Measurements from ENCODE around the gene CD226.
"Not testable (repeated sequence)": the region's sequence is repeated elsewhere in the genome, so short reads cannot be mapped to it uniquely, and the experiment has no call there.

The CD226 gene

DNA sequence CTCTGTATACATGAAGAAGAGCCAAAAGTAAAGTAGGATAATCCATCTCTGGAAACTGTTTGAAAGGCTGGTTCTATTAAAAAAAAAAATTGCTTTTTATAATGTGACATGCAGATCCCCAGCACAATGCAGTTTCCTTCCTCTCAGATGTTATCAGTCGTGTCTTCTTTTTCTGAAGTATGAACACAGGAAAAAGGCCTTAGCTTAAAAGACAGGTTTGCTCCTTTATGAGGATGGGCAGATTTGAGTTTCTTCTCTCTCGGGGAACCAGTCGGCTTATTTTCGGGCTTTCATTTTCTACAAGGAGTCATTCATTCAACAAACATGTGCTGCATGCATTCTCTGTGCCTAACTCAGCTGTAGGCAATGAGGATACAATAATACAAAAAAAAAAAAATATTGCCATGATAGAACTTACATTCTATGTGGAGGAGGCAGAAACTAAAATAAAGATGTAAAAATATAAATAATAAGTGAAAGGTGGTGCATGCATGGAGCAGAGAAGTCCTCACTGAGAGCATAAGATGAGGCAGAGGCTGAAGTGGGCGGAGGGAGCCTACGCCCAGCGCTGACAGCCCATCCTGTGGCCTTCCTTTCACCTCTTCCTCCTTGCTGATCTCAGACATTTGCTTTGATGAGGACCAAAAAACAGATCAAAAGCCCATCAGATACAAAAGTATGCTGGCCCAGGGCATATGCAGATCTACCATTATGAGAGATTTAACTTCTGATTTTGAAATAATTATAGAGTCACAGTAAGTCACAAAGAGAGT, at the start of gene CD226:
CD226 (minus strand) TSS at position 513 of the 773 bp plus-strand sequence; CDS start at position 46, 467 bp downstream.
- DNase-seq: no peak

DNA sequence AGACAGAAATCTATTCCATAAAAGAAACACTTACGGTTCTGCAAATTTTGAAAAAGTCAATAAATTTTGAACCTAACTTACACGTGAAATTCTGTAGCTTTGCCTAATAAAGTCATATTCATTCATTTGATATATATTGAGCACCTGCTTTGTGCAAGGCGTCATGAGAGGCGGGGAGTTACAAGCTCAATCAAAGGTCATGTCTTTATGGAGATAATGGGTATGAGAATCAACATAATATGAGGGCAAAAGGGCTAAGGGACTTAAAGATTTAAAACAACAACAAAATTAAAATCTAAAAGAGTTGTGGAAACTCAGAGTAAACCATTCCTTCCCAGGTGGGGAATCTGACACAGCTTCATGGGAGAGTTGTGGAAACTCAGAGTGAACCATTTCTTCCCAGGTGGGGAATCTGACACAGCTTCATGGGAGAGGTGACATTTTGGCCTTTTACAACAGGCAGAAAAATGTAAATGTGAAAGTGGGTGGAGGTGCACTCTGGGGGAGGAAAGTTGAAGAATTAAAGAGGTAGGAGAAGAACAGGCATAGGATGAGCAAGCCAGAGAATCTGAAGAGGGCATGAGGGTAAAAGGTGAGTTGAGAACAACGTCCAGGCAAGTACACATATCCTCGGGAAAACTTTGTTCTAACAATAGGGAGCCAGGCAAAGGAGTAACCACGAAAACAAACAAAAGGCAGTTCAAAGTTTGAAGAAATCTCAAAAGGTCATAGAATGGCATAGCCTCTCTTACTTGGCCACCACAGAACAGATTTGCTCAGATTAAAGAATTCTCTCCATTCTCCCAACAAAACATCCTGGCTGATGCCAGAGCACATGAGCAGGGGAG, 49.5 kb upstream of the CD226 start:
- no peak for DNase-seq

DNA sequence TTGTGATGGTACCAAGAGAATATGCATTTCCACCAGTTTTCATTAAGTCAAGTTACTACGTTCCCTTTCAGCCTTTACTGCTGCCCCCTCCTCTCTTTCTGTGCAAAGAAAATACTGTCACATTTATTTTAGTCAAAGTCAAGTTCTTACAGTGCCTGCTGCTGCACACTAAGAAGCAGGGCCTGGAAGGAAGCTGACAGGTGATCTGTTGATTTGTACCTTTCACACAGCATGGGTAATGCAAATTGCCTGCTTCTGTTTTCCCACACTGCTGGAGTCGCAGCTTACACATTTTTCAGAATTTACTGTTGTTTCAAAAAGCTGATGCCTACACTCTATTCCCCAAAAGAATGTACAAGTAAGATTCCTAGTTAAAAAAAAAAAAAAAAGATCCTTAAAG, 48.7 kb upstream of the CD226 start:
- no peak for DNase-seq

- no peak for DNase-seq
Observed at GRCh38 chr18:69995774-69996173, 48.1 kb upstream of the CD226 start.

- DNase-seq: no peak
Observed at GRCh38 chr18:69992776-69993175, 45.1 kb upstream of the CD226 start.

DNA sequence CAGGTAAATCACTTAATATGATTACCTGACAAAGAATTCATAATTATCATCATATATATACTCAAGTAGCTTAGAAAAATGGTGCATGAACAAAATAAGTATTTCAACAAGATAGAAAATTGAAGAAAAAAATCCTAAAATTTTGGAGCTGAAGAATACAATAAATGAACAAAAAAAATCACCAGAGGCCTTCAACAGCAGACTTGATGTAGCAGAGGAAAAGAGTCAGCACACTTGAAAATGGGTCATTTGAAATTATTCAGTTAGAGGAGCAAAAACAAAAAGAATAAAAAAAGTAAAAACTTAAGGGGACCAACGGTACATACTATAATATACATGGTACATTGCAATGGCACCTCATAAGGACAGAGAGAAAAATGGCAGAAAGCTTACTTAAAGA, 40.2 kb upstream of the CD226 start:
- DNase-seq: no peak

DNA sequence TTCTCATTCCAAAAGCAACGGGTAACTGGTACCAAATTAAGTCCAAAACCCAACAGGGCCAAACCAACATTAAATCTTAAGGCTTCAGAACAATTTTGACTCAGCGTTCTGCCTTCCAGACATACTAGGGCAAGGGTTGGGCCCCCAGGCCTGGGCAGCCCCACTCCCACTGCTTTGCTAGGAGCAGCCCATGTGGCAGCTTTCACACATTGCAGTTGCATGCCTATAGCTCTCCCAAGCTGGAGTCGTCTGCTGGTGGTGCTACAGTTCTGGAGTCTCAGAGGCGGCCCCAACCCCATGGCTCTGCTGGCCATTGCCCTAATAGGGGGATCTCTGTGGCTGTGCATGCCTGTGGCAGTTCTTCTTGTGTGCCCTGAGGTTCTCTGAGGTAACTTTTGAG, 37.6 kb upstream of the CD226 start:
- DNase-seq: no peak

DNA sequence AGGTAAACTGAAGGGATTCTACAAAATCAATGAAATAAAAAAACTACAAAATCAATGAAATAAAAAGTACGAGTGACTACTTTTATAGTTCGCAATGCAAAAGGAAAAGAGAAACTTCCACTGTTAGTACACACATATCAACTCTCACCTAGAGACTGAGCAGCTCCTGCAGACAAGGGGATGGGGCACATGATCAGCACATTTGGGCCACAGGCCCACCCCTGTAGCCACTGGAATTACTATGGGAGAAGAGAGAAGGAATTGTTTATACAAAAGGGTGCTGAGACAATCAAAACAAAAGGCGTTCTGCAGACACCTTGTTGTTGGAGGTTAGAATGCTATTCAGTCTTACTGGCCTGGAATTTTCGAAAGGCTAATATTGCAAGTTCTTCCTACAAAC, 34.7 kb upstream of the CD226 start:
- DNase-seq: no peak

DNA sequence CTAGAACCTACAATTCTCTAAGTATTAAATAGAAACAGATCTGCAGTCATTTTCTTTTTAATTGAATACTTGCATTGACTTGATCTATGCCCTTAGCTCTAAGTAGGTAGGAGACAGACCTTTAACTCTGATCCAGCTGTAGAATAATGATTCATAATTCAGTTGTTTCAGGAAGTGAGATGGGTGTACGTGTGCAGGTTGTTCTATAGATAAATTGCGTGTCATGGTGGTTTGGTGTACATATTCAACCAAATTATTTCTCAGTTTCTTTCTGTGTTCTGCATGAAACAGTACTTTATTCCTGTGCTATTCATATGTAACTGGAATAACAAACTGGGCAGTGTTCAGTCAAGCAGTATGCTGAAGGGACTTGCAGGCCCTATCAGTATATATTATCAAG, 34.3 kb upstream of the CD226 start:
- DNase-seq: no peak

GRCh38 chr18:69980982-69981804, 33.5 kb upstream of the CD226 start:
- no peak for DNase-seq

DNA sequence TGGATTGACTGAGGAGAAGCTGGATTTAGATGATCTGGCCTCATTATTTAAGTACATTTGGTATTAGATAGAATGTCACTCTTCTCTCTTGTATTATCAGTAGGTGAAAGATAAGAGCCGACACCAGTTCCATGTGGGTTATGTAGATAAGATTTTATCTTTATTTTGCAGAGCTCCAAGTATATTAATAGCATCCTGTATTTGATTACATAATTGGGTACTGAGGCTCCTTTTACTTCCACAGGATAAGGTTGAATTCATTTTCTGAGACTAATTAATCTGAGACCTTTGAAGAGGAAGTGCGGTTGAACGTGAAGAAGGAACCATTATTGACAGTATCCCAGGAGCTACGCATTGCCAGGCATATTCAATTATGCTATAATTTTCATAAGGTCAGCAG, 32.8 kb upstream of the CD226 start:
- no peak for DNase-seq

DNA sequence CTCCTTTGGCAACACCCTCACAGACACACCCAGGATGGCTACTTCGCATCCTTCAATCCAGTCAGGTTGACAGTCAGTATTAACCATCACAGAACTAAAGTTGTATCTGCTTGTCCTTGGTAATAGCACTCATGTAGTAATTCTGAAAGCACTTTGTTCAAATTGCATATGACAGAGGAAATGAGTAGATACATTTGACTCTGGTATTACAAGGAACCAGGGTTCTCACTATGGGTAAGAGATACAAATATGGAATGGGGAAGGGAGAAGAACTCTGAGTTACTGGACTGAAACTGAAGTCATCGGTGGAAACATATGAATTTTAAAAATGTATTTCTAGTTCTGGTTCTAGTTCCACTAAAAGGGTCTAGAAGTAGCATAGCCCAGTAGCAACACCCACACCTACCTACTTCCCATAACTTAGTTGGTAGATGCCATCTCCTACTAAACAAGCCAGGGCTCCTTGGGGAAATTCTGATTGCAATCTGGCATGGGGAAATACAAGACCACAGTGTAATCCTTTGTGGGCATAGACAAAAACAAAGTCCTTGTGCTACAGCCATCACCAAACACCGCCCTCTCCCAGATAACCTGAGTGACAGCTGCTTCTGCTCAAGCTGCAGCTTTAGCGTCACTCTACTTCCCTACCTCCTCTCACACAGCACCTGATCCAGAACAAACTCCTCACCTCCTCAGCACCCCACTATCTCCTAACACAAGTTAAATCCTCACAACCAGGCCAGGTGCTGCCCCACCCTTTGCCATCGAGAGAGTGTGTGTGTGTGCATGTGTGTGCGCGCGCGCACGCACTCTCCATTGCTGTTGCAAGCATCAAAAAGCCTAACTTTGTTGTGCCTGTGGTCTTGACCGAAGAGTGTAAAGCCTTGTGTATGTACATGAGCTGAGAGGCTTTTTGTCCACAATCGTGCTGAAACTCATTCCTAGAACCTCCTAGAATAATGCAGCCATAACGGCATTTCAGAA, 31.4 kb upstream of the CD226 start:
- no peak for DNase-seq

DNA sequence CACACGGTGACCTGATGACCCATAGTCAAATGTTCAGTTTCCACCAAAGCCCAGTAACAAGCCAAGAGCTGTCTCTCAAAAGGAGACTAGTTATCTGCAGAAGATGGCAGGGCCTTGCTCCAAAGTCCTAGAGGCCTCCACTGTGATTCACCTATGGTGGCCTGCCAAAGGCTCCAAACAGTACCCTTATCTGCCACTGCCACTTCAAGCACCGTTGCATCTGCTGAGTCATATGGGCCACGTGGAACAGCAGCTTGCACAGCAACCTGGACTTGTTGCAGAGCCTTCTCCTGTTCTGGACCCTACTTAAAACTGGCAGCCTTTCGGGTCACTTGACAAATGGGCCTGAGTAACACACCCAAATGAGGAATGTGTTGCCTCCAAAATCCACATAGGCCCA, 27.6 kb upstream of the CD226 start:
- not testable (repeated sequence) for DNase-seq

GRCh38 chr18:69974365-69974764, 26.7 kb upstream of the CD226 start:
- DNase-seq: no peak

DNA sequence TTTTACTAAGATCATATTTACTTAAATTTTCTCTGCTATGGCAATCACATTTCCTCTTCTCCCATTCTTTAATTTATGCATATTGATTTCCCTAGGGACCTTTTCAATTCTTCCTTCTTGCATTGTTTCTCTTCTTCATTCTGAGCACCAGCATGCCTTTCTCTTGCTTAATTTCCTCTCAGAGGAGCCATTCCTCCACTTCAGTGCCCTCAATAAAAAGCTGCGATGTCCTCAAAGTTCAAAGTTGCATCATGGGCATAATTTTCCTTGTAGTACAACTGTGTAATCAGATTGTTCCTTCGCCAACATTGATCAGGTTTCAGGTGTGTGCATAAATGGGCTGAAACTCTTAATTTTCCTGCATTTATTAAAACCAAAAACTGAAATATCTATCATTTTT, 21.8 kb upstream of the CD226 start:
- DNase-seq: no peak

DNA sequence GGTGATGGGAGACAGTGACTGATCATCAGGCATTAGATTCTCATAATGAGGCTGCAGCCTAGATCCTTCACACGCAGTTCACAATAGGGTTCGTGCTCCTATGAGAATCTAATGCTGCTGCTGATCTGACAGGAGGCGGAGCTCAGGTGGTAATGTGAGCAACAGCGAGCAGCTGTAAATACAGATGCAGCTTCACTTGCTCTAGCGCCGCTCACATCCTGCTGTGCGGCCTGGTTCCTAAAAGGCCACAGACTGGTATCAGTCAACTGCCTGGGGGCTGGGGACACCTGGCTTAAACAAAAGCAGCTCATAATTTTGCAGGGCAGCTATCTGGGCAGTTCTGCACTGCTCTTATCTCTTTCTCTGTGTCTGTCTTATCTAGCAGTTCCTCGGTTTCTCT, 20.4 kb upstream of the CD226 start:
- DNase-seq: no peak

DNA sequence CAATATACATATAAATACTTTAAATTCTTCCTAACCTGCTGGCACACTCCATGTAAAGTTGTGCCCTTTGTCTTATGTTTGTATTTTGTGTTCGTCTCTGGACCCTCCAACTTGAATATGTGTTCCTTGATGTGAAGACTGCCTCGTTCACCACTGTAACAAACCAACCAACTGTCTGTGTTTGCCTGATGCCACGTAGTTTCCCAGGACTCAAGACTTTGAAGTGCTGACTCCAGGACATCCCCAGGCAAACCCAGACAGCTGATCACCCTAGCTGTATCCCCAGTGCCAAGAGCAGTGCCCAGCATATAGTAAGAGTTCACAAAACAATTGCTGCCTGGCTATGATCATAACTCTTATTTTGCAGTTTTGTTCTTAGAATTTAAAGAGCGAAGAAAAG, 15.5 kb upstream of the CD226 start:
- no peak for DNase-seq

- DNase-seq: no peak
Observed at GRCh38 chr18:69961718-69962117, 14.0 kb upstream of the CD226 start.

- DNase-seq: no peak
Observed at GRCh38 chr18:69958422-69958821, 10.7 kb upstream of the CD226 start.

- DNase-seq: no peak
Observed at GRCh38 chr18:69957747-69958146, 10.1 kb upstream of the CD226 start.

GRCh38 chr18:69956665-69957620, 9.3 kb upstream of the CD226 start:
- DNase-seq: no peak
